Lung (tissue), 16 donors: ENCODE results near the gene C1orf50. TPM values are rescaled to one million over a fixed set of nuclear protein-coding genes. Genes with fewer than 3 reads are reported as not detected.
A peak's percentile ranks its signal among the peaks of the same experiment; 100 is the strongest.
"Not testable (repeated sequence)": the region's sequence is repeated elsewhere in the genome, so short reads cannot be mapped to it uniquely, and the experiment has no call there.

Experiments used
- ATAC-seq: fragments of 200-7000 bp; cut with Tn5 transposase; one replicate; pipeline ENCODE4 v1.9.1; 2020; ENCODE audit warnings: moderate number of reproducible peaks; ENCODE audit not compliant: insufficient read depth, low FRiP score
- DNase-seq, 3 donors: peaks; one replicate each; pipeline ENCODE4 v3.0.0-alpha.2; 2013 to 2017
- H3K27ac ChIP-seq, 2 donors: one replicate each; pipeline ENCODE4 v1.5.1; 2013; ENCODE audit warnings: mild to moderate bottlenecking in 2 of 2, moderate library complexity in 2 of 2, control low read depth in 1 of 2, inconsistent platforms in 1 of 2, low read depth in 1 of 2, low read length in 1 of 2
- H3K27me3 ChIP-seq, 3 donors: one replicate each; pipeline ENCODE4 v1.5.1; 2013; ENCODE audit warnings: low read length in 2 of 3; ENCODE audit not compliant: control insufficient read depth in 3 of 3, insufficient read depth in 3 of 3
- H3K36me3 ChIP-seq, 4 donors: one replicate each; pipeline ENCODE4 v1.5.1; 2013; ENCODE audit warnings: low read length in 4 of 4, mild to moderate bottlenecking in 1 of 4, moderate library complexity in 1 of 4; ENCODE audit not compliant: control insufficient read depth in 4 of 4, insufficient read depth in 4 of 4
- H3K4me1 ChIP-seq, 5 donors: one replicate each; pipeline ENCODE4 v1.5.1; 2013; ENCODE audit warnings: low read length in 5 of 5, mild to moderate bottlenecking in 2 of 5, moderate library complexity in 1 of 5; ENCODE audit not compliant: control insufficient read depth in 5 of 5, insufficient read depth in 5 of 5
- H3K4me3 ChIP-seq: one replicate; pipeline ENCODE4 v1.5.1; 2013; ENCODE audit warnings: mild to moderate bottlenecking, control low read depth, moderate library complexity
- H3K9ac ChIP-seq, 2 donors: one replicate each; pipeline ENCODE4 v1.5.1; 2013; ENCODE audit warnings: low read length in 2 of 2, control low read depth in 1 of 2; ENCODE audit not compliant: insufficient read depth in 1 of 2
- H3K9me3 ChIP-seq, 4 donors: one replicate each; pipeline ENCODE4 v1.5.1; 2013; ENCODE audit warnings: low read length in 3 of 4, mild to moderate bottlenecking in 1 of 4, moderate library complexity in 1 of 4; ENCODE audit not compliant: control insufficient read depth in 4 of 4, insufficient read depth in 3 of 4
- CTCF ChIP-seq: IDR thresholded peaks from 2 replicates; pipeline ENCODE4 v1.5.1; 2012; ENCODE audit warnings: mild to moderate bottlenecking; ENCODE audit errors: control extremely low read depth, extremely low read depth
- WGBS, 2 donors: extraction: QIAGEN DNeasy Blood & Tissue Kit; methylation state at CpG; one replicate each; pipeline ENCODE4 v1.1.7; 2013; 5-methylcytosine and 5-hydroxymethylcytosine counted together
- long read RNA-seq, 5 donors: transcript quantifications; one replicate each; lab custom pipeline, GENCODE V29; 2026
- polyA plus RNA-seq, 2 donors: library from polyadenylated mRNA; stranded (reverse); fragments of 200-250 nt; gene quantifications; one replicate each; pipeline ENCODE4 v1.2.1, GENCODE V29; 2013
- total RNA-seq, 2 donors: library from RNA; depleted of rRNA in 1 of 2; stranded (reverse); fragments of >200 nt in 1 of 2; gene quantifications; one replicate each; pipeline ENCODE4 v1.2.1, GENCODE V29; 2014 to 2021
- donor health status: control.
- donor health status: control.
- donor health status: Bipolar disorder and iron deficiency.
- donor health status: healthy.
- donor health status: DM: yes; HTN: yes; CAD: no.

C1orf50 gene
- 1 to 10 TPM; 2.8 to 4.4 TPM for total RNA-seq
- polyA plus RNA-seq: 1 to 10 TPM; 2.6 to 4.6 TPM
- long read RNA-seq, donor 1, full-length matches to known transcripts: 2 of 2 reads
- long read RNA-seq, donor 1, partial matches to known transcripts: 0 of 2 reads
- long read RNA-seq, donor 1, other reads (novel, unspliced or antisense): 0 of 2 reads
- long read RNA-seq, donor 2, full-length matches to known transcripts: 6 of 6 reads
- long read RNA-seq, donor 2, partial matches to known transcripts: 0 of 6 reads
- long read RNA-seq, donor 2, other reads (novel, unspliced or antisense): 0 of 6 reads
- long read RNA-seq, donor 3, full-length matches to known transcripts: 4 of 4 reads
- long read RNA-seq, donor 3, partial matches to known transcripts: 0 of 4 reads
- long read RNA-seq, donor 3, other reads (novel, unspliced or antisense): 0 of 4 reads
- long read RNA-seq, donor 4, full-length matches to known transcripts: 3 of 3 reads
- long read RNA-seq, donor 4, partial matches to known transcripts: 0 of 3 reads
- long read RNA-seq, donor 4, other reads (novel, unspliced or antisense): 0 of 3 reads
- long read RNA-seq, donor 5, full-length matches to known transcripts: 3 of 3 reads
- long read RNA-seq, donor 5, partial matches to known transcripts: 0 of 3 reads
- long read RNA-seq, donor 5, other reads (novel, unspliced or antisense): 0 of 3 reads

GRCh38 chr1:42766741-42767509 is at the start of gene C1orf50, which contains the start of gene P3H1:
C1orf50 (plus strand) TSS chr1:42767249; CDS start chr1:42767312, 63 bp downstream.
P3H1 (minus strand) TSS chr1:42767028; CDS start chr1:42766971, 57 bp downstream.
- peak within 1 kb of the TSS; percentile 73 to 98 for H3K9ac ChIP-seq
- H3K4me3 ChIP-seq: peak within 1 kb of the TSS; percentile 93
- DNase-seq (peak; percentile 100), ATAC-seq (peak; percentile 97)
- 0% methylated on average over 71 to 82 of the region's 82 CpGs for WGBS, 2 donors
- no peaks in the 10 kb centered on the region for H3K27me3 ChIP-seq
- no peaks in the 10 kb centered on the region for H3K9me3 ChIP-seq
- H3K36me3 ChIP-seq: peaks cover 0 to 10% (median 3%) of the 10 kb centered on the region in 4 donors
- TF ChIP-seq CTCF: no peak
- peaks cover 7 to 21% (median 13%) of the 10 kb centered on the region in 5 donors for H3K4me1 ChIP-seq
- H3K27ac ChIP-seq: peak within 1 kb of the TSS; percentile 81 to 94

DNA sequence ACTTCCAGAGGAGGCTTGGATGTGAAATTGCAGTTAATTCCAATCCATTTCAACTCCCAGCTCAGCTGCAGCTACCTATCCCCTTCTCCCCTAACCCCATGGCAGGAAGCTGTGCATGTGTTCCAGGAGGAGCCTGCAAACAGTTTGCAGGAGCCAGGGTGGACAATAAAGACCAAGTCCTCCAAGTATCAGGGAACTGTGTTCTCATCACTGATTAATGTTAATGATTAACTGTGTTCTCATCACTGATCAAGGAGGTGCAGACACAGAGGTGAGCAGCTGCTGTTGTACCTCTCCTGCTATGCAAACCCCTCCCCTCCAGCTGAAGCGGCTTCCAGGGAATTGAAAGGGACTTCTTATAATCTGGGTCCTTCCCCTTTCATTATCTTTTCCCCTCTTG is 46.2 kb upstream of the C1orf50 start:
- 95 to 100% methylated on average over 1 of the region's 1 CpG for whole genome bisulfite sequencing, 2 donors
- Histone ChIP-seq H3K27ac (no peak overlapping the region), H3K9me3 (no peaks in the 10 kb centered on the region), H3K4me1 (no peaks in the 10 kb centered on the region), H3K4me3 (no peak overlapping the region), H3K36me3 (peaks cover 0 to 2% (median 0%) of the 10 kb centered on the region in 4 donors), H3K9ac (no peak overlapping the region), H3K27me3 (no peaks in the 10 kb centered on the region)
- DNase-seq (no peak), ATAC-seq (no peak)
- no peak for TF ChIP-seq CTCF

DNA sequence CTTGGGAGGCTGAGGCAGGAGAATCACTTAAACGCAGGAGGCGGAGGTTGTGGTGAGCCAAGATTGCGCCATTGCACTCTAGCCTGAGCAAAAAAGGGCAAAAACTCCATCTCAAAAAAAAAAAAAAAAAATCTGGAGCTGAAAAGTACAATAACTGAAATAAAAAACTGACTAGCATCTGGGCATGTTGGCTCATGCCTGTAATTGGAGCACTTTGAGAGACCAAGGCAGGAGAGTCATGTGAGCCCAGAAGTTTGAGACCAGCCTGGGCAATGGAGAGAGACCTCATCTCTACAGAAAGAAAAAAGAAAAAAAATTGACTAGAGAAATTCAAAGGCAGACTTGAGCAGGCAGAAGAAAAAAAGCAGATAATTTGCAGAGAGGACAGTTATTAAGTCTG is 45.1 kb upstream of the C1orf50 start:
- Histone ChIP-seq H3K27ac (no peak overlapping the region), H3K9me3 (no peaks in the 10 kb centered on the region), H3K9ac (no peak overlapping the region), H3K27me3 (no peaks in the 10 kb centered on the region), H3K4me3 (no peak overlapping the region), H3K4me1 (no peaks in the 10 kb centered on the region), H3K36me3 (peaks cover 0 to 1% (median 0%) of the 10 kb centered on the region in 4 donors)
- no peak for DNase-seq
- 80 to 93% methylated on average over 3 of the region's 3 CpGs for WGBS, 2 donors
- TF ChIP-seq CTCF: no peak
- no peak for ATAC-seq

- WGBS, 2 donors: 90 to 95% methylated on average over 1 to 2 of the region's 2 CpGs
- not testable (repeated sequence) for H3K9me3 ChIP-seq, H3K4me3 ChIP-seq, H3K27me3 ChIP-seq, H3K36me3 ChIP-seq, H3K4me1 ChIP-seq, H3K9ac ChIP-seq, DNase-seq, ATAC-seq, H3K27ac ChIP-seq
Observed at GRCh38 chr1:42722403-42722802, 44.6 kb upstream of the C1orf50 start.
